ENCODE results near the gene THOC2. TPM values are rescaled to one million over a fixed set of nuclear protein-coding genes. Genes with fewer than 3 reads are reported as not detected.

The THOC2 gene
- total and polyA plus RNA-seq, 10 of the 15 experiments (the other 5 are each of a cell fraction or from before 2014, with no cell fraction given) = 64.8 to 136 (median 75.1) TPM

DNA sequence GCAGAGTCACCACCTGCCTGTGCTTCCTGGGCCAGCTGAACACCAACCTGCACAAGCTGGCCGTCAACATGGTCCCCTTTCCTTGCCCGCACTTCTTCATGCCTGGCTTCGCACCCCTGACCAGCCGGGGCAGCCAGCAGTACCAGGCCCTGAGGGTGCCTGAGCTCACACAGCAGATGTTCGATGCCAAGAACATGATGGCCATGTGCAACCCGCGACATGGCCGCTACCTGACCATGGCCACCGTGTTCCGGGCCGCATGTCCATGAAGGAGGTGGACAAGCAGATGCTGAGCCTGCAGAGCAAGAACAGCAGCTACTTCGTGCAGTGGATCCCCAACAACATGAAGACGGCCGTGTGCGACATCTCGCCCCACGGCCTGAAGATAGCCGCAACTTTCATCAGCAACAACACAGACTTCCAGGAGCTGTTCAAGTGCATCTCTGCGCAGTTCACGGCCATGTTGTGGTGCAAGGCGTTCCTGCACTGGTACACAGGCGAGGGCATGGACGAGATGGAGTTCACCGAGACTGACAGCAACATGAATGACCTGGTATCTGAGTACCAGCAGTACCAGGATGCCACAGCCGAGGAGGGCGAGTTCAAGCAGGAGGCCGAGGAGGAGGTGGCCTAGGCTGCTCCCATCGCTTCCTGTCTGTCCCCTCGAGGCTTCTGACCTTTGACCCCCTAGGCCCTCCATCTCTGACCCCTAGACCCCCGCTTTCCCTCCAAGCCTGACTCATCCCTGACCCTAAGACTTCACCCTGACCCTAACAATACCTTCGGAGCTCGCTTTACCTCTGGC is 170.3 kb downstream of the THOC2 start (continued):
- TF ChIP-seq EGR1 (IDR thresholded peaks at IDR 0.05; ENCODE audit: borderline replicate concordance in 1 of 2, low read depth in 2 of 2, low read length in 2 of 2) (no peak), SPI1 (IDR thresholded peaks at IDR 0.05; ENCODE audit: borderline replicate concordance, insufficient read depth, low read depth, low read length) (no peak)
- TF ChIP-seq, protein P1, sequence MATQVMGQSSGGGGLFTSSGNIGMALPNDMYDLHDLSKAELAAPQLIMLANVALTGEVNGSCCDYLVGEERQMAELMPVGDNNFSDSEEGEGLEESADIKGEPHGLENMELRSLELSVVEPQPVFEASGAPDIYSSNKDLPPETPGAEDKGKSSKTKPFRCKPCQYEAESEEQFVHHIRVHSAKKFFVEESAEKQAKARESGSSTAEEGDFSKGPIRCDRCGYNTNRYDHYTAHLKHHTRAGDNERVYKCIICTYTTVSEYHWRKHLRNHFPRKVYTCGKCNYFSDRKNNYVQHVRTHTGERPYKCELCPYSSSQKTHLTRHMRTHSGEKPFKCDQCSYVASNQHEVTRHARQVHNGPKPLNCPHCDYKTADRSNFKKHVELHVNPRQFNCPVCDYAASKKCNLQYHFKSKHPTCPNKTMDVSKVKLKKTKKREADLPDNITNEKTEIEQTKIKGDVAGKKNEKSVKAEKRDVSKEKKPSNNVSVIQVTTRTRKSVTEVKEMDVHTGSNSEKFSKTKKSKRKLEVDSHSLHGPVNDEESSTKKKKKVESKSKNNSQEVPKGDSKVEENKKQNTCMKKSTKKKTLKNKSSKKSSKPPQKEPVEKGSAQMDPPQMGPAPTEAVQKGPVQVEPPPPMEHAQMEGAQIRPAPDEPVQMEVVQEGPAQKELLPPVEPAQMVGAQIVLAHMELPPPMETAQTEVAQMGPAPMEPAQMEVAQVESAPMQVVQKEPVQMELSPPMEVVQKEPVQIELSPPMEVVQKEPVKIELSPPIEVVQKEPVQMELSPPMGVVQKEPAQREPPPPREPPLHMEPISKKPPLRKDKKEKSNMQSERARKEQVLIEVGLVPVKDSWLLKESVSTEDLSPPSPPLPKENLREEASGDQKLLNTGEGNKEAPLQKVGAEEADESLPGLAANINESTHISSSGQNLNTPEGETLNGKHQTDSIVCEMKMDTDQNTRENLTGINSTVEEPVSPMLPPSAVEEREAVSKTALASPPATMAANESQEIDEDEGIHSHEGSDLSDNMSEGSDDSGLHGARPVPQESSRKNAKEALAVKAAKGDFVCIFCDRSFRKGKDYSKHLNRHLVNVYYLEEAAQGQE (IDR thresholded peaks at IDR 0.05; ENCODE audit: low read depth, low read length) = no peak
- TF ChIP-seq, protein P2, sequence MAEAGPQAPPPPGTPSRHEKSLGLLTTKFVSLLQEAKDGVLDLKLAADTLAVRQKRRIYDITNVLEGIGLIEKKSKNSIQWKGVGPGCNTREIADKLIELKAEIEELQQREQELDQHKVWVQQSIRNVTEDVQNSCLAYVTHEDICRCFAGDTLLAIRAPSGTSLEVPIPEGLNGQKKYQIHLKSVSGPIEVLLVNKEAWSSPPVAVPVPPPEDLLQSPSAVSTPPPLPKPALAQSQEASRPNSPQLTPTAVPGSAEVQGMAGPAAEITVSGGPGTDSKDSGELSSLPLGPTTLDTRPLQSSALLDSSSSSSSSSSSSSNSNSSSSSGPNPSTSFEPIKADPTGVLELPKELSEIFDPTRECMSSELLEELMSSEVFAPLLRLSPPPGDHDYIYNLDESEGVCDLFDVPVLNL (IDR thresholded peaks at IDR 0.05; ENCODE audit: low read depth, low read length) = no peak
- TF ChIP-seq, protein P3, sequence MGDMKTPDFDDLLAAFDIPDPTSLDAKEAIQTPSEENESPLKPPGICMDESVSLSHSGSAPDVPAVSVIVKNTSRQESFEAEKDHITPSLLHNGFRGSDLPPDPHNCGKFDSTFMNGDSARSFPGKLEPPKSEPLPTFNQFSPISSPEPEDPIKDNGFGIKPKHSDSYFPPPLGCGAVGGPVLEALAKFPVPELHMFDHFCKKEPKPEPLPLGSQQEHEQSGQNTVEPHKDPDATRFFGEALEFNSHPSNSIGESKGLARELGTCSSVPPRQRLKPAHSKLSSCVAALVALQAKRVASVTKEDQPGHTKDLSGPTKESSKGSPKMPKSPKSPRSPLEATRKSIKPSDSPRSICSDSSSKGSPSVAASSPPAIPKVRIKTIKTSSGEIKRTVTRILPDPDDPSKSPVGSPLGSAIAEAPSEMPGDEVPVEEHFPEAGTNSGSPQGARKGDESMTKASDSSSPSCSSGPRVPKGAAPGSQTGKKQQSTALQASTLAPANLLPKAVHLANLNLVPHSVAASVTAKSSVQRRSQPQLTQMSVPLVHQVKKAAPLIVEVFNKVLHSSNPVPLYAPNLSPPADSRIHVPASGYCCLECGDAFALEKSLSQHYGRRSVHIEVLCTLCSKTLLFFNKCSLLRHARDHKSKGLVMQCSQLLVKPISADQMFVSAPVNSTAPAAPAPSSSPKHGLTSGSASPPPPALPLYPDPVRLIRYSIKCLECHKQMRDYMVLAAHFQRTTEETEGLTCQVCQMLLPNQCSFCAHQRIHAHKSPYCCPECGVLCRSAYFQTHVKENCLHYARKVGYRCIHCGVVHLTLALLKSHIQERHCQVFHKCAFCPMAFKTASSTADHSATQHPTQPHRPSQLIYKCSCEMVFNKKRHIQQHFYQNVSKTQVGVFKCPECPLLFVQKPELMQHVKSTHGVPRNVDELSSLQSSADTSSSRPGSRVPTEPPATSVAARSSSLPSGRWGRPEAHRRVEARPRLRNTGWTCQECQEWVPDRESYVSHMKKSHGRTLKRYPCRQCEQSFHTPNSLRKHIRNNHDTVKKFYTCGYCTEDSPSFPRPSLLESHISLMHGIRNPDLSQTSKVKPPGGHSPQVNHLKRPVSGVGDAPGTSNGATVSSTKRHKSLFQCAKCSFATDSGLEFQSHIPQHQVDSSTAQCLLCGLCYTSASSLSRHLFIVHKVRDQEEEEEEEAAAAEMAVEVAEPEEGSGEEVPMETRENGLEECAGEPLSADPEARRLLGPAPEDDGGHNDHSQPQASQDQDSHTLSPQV (IDR thresholded peaks at IDR 0.05) = no peak

All from GM12878 (cell line).